ENCODE data around the gene ARHGAP8.

The ARHGAP8 gene

GRCh38 chr22:44837481-44837880 lies 85.1 kb downstream of the ARHGAP8 start:
- H3K27ac ChIP-seq = no peak overlapping the region
- H3K36me3 ChIP-seq = no peaks in the 10 kb centered on the region
- DNase-seq = no peak
- peaks cover 2% of the 10 kb centered on the region for H3K9me3 ChIP-seq (ENCODE audit: severe bottlenecking)
- peaks cover 3% of the 10 kb centered on the region for H3K27me3 ChIP-seq (ENCODE audit: insufficient read depth, low read depth, severe bottlenecking)
- no peak for TF ChIP-seq CTCF (IDR thresholded peaks at IDR 0.05; ENCODE audit: low read depth, low read length)
- no peak overlapping the region for H3K4me3 ChIP-seq (ENCODE audit: low read depth, low read length)

GRCh38 chr22:44838316-44839016 lies 86.1 kb downstream of the ARHGAP8 start:
- H3K9me3 ChIP-seq (ENCODE audit: severe bottlenecking) = no peaks in the 10 kb centered on the region
- peaks cover 3% of the 10 kb centered on the region for H3K27me3 ChIP-seq (ENCODE audit: insufficient read depth, low read depth, severe bottlenecking)
- H3K36me3 ChIP-seq = no peaks in the 10 kb centered on the region
- no peak for TF ChIP-seq CTCF (IDR thresholded peaks at IDR 0.05; ENCODE audit: low read depth, low read length)
- no peak for DNase-seq
- no peak overlapping the region for H3K4me3 ChIP-seq (ENCODE audit: low read depth, low read length)
- H3K27ac ChIP-seq = no peak overlapping the region

GRCh38 chr22:44839061-44839460 lies 86.7 kb downstream of the ARHGAP8 start:
- H3K27ac ChIP-seq = no peak overlapping the region
- DNase-seq = no peak

GRCh38 chr22:44839721-44840120 lies 87.3 kb downstream of the ARHGAP8 start:
- Histone ChIP-seq H3K4me3 (ENCODE audit: low read depth, low read length) (no peak overlapping the region), H3K27ac (no peak overlapping the region), H3K36me3 (no peaks in the 10 kb centered on the region), H3K27me3 (ENCODE audit: insufficient read depth, low read depth, severe bottlenecking) (peaks cover 3% of the 10 kb centered on the region), H3K9me3 (ENCODE audit: severe bottlenecking) (peaks cover 3% of the 10 kb centered on the region)
- DNase-seq = no peak
- no peak for TF ChIP-seq CTCF (IDR thresholded peaks at IDR 0.05; ENCODE audit: low read depth, low read length)

More at GRCh38 chr22:44839061-44839460, 86.7 kb downstream of the ARHGAP8 start:
- TF ChIP-seq CTCF (IDR thresholded peaks at IDR 0.05; ENCODE audit: low read depth, low read length) = no peak
- Histone ChIP-seq H3K27me3 (ENCODE audit: insufficient read depth, low read depth, severe bottlenecking) (peaks cover 3% of the 10 kb centered on the region), H3K4me3 (ENCODE audit: low read depth, low read length) (no peak overlapping the region), H3K36me3 (no peaks in the 10 kb centered on the region), H3K9me3 (ENCODE audit: severe bottlenecking) (peaks cover 2% of the 10 kb centered on the region)

GRCh38 chr22:44840611-44841322 lies 88.4 kb downstream of the ARHGAP8 start:
- H3K27ac ChIP-seq = no peak overlapping the region

More at GRCh38 chr22:44840611-44841322, 88.4 kb downstream of the ARHGAP8 start:
- DNase-seq = no peak
- no peak overlapping the region for H3K4me3 ChIP-seq (ENCODE audit: low read depth, low read length)
- H3K27me3 ChIP-seq (ENCODE audit: insufficient read depth, low read depth, severe bottlenecking) = peaks cover 3% of the 10 kb centered on the region
- peaks cover 3% of the 10 kb centered on the region for H3K9me3 ChIP-seq (ENCODE audit: severe bottlenecking)
- no peaks in the 10 kb centered on the region for H3K36me3 ChIP-seq
- TF ChIP-seq CTCF (IDR thresholded peaks at IDR 0.05; ENCODE audit: low read depth, low read length) = no peak

Data from WERI-Rb-1 (cell line).